ENCODE data around the gene SMAD3.

- TF ChIP-seq CTCF (IDR thresholded peaks at IDR 0.05 in 2 of 3, conservative IDR thresholded peaks at IDR 0.05 in 1 of 3; ENCODE audit: control insufficient read depth in 2 of 3, extremely low read depth in 1 of 3, insufficient read depth in 1 of 3, low read depth in 3 of 3, low read length in 3 of 3) (no peak), NR2C2 (IDR thresholded peaks at IDR 0.05; ENCODE audit: borderline replicate concordance, control insufficient read depth, insufficient read length, low read depth) (no peak), POLR2A (IDR thresholded peaks at IDR 0.05; ENCODE audit: low read depth, low read length) (no peak), EZH2 (IDR thresholded peaks at IDR 0.05; ENCODE audit: borderline replicate concordance, control insufficient read depth, low read depth, low read length) (no peak), EGR1 (IDR thresholded peaks at IDR 0.05; ENCODE audit: borderline replicate concordance in 1 of 2, low read depth in 2 of 2, low read length in 2 of 2) (no peak), CEBPB (IDR thresholded peaks at IDR 0.05; ENCODE audit: borderline replicate concordance in 1 of 2, low read depth in 2 of 2, low read length in 2 of 2) (no peak), ZNF274 (IDR thresholded peaks at IDR 0.05; ENCODE audit: insufficient read depth, insufficient read length) (no peak), SMC3 (IDR thresholded peaks at IDR 0.05; ENCODE audit: borderline replicate concordance, low read length) (no peak), IRF4 (IDR thresholded peaks at IDR 0.05; ENCODE audit: low read depth, low read length) (no peak), RFX5 (IDR thresholded peaks at IDR 0.05; ENCODE audit: low read depth, low read length) (no peak)
- TF ChIP-seq, protein P1, sequence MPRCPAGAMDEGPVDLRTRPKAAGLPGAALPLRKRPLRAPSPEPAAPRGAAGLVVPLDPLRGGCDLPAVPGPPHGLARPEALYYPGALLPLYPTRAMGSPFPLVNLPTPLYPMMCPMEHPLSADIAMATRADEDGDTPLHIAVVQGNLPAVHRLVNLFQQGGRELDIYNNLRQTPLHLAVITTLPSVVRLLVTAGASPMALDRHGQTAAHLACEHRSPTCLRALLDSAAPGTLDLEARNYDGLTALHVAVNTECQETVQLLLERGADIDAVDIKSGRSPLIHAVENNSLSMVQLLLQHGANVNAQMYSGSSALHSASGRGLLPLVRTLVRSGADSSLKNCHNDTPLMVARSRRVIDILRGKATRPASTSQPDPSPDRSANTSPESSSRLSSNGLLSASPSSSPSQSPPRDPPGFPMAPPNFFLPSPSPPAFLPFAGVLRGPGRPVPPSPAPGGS (IDR thresholded peaks at IDR 0.05; ENCODE audit: borderline replicate concordance, insufficient read depth, low read depth, low read length, poor library complexity, severe bottlenecking) = no peak
- TF ChIP-seq, protein P2, sequence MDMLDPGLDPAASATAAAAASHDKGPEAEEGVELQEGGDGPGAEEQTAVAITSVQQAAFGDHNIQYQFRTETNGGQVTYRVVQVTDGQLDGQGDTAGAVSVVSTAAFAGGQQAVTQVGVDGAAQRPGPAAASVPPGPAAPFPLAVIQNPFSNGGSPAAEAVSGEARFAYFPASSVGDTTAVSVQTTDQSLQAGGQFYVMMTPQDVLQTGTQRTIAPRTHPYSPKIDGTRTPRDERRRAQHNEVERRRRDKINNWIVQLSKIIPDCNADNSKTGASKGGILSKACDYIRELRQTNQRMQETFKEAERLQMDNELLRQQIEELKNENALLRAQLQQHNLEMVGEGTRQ (IDR thresholded peaks at IDR 0.05; ENCODE audit: borderline replicate concordance, low read depth, low read length) = no peak
Observed at GRCh38 chr15:67146234-67146633, 80.8 kb downstream of the SMAD3 start.
